Skin epidermis (tissue), 12 donors: ENCODE measurements around the gene KCNF1.
"Not testable (repeated sequence)": the region's sequence is repeated elsewhere in the genome, so short reads cannot be mapped to it uniquely, and the experiment has no call there.

ENCODE experiments used
- H3K27ac ChIP-seq, 21 experiments: fragments of 200-600 bp; sonication (generic) in 11 of 21; one replicate each; pipeline ENCODE4 v1.5.0; 2020; ENCODE audit warnings: mild to moderate bottlenecking in 3 of 21, inconsistent platforms in 2 of 21, moderate library complexity in 2 of 21
- H3K4me3 ChIP-seq, 7 experiments: fragments of 200-600 bp; sonication (generic) in 2 of 7; one replicate each; pipeline ENCODE4 v1.5.0; 2020; ENCODE audit warnings: inconsistent platforms in 2 of 7, mild to moderate bottlenecking in 2 of 7, moderate library complexity in 1 of 7

Gene KCNF1

GRCh38 chr2:10956006-10956790, 44.5 kb downstream of the KCNF1 start:
- H3K4me3 ChIP-seq = no peak overlapping the region
- no peak overlapping the region for H3K27ac ChIP-seq

- no peak overlapping the region for H3K27ac ChIP-seq
- no peak overlapping the region for H3K4me3 ChIP-seq
Measured at GRCh38 chr2:10957391-10957790, 45.7 kb downstream of the KCNF1 start.

GRCh38 chr2:10958452-10958851, 46.7 kb downstream of the KCNF1 start:
- H3K27ac ChIP-seq, H3K4me3 ChIP-seq: not testable (repeated sequence)

- Histone ChIP-seq H3K27ac (no peak overlapping the region), H3K4me3 (no peak overlapping the region)
Measured at GRCh38 chr2:10960606-10961489, 49.1 kb downstream of the KCNF1 start.

- no peak overlapping the region for H3K27ac ChIP-seq
- H3K4me3 ChIP-seq = no peak overlapping the region
Measured at GRCh38 chr2:10961490-10961875, 49.7 kb downstream of the KCNF1 start.

GRCh38 chr2:10962004-10962403, 50.3 kb downstream of the KCNF1 start:
- no peak overlapping the region for H3K27ac ChIP-seq
- H3K4me3 ChIP-seq = no peak overlapping the region

- H3K27ac ChIP-seq = no peak overlapping the region
- no peak overlapping the region for H3K4me3 ChIP-seq
Measured at GRCh38 chr2:10963155-10963554, 51.4 kb downstream of the KCNF1 start.
